HG02642 (cell line): Measurements from ENCODE around the gene MEIS1.

Experiments
- ATAC-seq: cut with Tn5 transposase; IDR thresholded peaks from one replicate; pipeline ENCODE4 v1.9.1; 2021; ENCODE audit warnings: mild to moderate bottlenecking; ENCODE audit not compliant: unreplicated experiment, poor library complexity

The MEIS1 gene

GRCh38 chr2:66497431-66498288 lies 62.7 kb downstream of the MEIS1 start:
- no peak for ATAC-seq

- ATAC-seq: no peak
Measured at GRCh38 chr2:66498289-66498975, 63.5 kb downstream of the MEIS1 start.

- no peak for ATAC-seq
Measured at GRCh38 chr2:66501267-66501666, 66.3 kb downstream of the MEIS1 start.

- ATAC-seq: no peak
Measured at GRCh38 chr2:66506265-66506664, 71.3 kb downstream of the MEIS1 start.

- ATAC-seq: no peak
Measured at GRCh38 chr2:66507673-66508201, 72.8 kb downstream of the MEIS1 start.

GRCh38 chr2:66508484-66509071 lies 73.7 kb downstream of the MEIS1 start:
- no peak for ATAC-seq

GRCh38 chr2:66509326-66509811 lies 74.4 kb downstream of the MEIS1 start:
- ATAC-seq: no peak

GRCh38 chr2:66512626-66513025 lies 77.7 kb downstream of the MEIS1 start:
- no peak for ATAC-seq

GRCh38 chr2:66515743-66516142 lies 80.8 kb downstream of the MEIS1 start:
- ATAC-seq: no peak

GRCh38 chr2:66516499-66516898 lies 81.6 kb downstream of the MEIS1 start:
- ATAC-seq: no peak

GRCh38 chr2:66517772-66518171 lies 82.8 kb downstream of the MEIS1 start:
- no peak for ATAC-seq

- ATAC-seq: no peak
Measured at GRCh38 chr2:66519264-66519843, 84.4 kb downstream of the MEIS1 start.

- ATAC-seq: no peak
Measured at GRCh38 chr2:66521291-66521922, 86.5 kb downstream of the MEIS1 start.

- no peak for ATAC-seq
Measured at GRCh38 chr2:66522611-66523376, 87.9 kb downstream of the MEIS1 start.

GRCh38 chr2:66523377-66523969 lies 88.5 kb downstream of the MEIS1 start:
- ATAC-seq: no peak

- ATAC-seq: no peak
Measured at GRCh38 chr2:66523990-66524389, 89.1 kb downstream of the MEIS1 start.

- ATAC-seq: no peak
Measured at GRCh38 chr2:66525606-66526005, 90.7 kb downstream of the MEIS1 start.

GRCh38 chr2:66526180-66526579 lies 91.3 kb downstream of the MEIS1 start:
- no peak for ATAC-seq
